ENCODE results near the gene ADAM22.

DNA sequence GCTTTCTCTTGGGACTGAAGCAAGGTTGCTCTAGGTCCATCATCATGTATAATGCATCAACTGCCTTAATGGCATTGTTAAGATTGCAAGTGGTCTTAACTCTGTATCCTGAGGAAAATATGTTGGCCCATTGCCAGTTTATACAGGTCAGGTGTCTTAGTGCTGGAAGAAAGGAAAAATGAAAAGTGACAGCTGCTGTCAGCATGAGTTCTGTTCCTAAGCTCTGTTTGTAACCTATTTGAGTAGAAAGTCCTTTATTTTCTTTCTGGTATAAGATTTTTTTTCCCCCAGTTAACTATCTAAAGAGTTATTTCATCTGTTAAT is 158.6 kb downstream of the ADAM22 start:
- TF ChIP-seq, protein P1, sequence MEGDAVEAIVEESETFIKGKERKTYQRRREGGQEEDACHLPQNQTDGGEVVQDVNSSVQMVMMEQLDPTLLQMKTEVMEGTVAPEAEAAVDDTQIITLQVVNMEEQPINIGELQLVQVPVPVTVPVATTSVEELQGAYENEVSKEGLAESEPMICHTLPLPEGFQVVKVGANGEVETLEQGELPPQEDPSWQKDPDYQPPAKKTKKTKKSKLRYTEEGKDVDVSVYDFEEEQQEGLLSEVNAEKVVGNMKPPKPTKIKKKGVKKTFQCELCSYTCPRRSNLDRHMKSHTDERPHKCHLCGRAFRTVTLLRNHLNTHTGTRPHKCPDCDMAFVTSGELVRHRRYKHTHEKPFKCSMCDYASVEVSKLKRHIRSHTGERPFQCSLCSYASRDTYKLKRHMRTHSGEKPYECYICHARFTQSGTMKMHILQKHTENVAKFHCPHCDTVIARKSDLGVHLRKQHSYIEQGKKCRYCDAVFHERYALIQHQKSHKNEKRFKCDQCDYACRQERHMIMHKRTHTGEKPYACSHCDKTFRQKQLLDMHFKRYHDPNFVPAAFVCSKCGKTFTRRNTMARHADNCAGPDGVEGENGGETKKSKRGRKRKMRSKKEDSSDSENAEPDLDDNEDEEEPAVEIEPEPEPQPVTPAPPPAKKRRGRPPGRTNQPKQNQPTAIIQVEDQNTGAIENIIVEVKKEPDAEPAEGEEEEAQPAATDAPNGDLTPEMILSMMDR (IDR thresholded peaks at IDR 0.05 in 2 of 3, conservative IDR thresholded peaks at IDR 0.05 in 1 of 3; ENCODE audit: control insufficient read depth in 2 of 3, extremely low read depth in 1 of 3, insufficient read depth in 1 of 3, low read depth in 3 of 3, low read length in 3 of 3), result no peak
- TF ChIP-seq, protein P2, sequence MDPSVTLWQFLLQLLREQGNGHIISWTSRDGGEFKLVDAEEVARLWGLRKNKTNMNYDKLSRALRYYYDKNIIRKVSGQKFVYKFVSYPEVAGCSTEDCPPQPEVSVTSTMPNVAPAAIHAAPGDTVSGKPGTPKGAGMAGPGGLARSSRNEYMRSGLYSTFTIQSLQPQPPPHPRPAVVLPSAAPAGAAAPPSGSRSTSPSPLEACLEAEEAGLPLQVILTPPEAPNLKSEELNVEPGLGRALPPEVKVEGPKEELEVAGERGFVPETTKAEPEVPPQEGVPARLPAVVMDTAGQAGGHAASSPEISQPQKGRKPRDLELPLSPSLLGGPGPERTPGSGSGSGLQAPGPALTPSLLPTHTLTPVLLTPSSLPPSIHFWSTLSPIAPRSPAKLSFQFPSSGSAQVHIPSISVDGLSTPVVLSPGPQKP (IDR thresholded peaks at IDR 0.05; ENCODE audit: low read depth, low read length), result no peak
- TF ChIP-seq POLR2A (IDR thresholded peaks at IDR 0.05; ENCODE audit: low read depth, low read length) (no peak), IKZF1 (conservative IDR thresholded peaks at IDR 0.05) (no peak), SREBF2 (IDR thresholded peaks at IDR 0.05; ENCODE audit: low read length) (no peak), STAT1 (conservative IDR thresholded peaks at IDR 0.05) (no peak), IKZF2 (IDR thresholded peaks at IDR 0.05) (no peak), CHD2 (IDR thresholded peaks at IDR 0.05; ENCODE audit: borderline replicate concordance, low read depth, low read length) (no peak), RB1 (IDR thresholded peaks at IDR 0.05; ENCODE audit: borderline replicate concordance) (no peak)
- TF ChIP-seq, protein P3, sequence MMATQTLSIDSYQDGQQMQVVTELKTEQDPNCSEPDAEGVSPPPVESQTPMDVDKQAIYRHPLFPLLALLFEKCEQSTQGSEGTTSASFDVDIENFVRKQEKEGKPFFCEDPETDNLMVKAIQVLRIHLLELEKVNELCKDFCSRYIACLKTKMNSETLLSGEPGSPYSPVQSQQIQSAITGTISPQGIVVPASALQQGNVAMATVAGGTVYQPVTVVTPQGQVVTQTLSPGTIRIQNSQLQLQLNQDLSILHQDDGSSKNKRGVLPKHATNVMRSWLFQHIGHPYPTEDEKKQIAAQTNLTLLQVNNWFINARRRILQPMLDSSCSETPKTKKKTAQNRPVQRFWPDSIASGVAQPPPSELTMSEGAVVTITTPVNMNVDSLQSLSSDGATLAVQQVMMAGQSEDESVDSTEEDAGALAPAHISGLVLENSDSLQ (IDR thresholded peaks at IDR 0.05), result no peak
- TF ChIP-seq, protein P4, sequence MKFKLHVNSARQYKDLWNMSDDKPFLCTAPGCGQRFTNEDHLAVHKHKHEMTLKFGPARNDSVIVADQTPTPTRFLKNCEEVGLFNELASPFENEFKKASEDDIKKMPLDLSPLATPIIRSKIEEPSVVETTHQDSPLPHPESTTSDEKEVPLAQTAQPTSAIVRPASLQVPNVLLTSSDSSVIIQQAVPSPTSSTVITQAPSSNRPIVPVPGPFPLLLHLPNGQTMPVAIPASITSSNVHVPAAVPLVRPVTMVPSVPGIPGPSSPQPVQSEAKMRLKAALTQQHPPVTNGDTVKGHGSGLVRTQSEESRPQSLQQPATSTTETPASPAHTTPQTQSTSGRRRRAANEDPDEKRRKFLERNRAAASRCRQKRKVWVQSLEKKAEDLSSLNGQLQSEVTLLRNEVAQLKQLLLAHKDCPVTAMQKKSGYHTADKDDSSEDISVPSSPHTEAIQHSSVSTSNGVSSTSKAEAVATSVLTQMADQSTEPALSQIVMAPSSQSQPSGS (IDR thresholded peaks at IDR 0.05; ENCODE audit: low read length), result no peak
- TF ChIP-seq, protein P5, sequence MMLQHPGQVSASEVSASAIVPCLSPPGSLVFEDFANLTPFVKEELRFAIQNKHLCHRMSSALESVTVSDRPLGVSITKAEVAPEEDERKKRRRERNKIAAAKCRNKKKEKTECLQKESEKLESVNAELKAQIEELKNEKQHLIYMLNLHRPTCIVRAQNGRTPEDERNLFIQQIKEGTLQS (IDR thresholded peaks at IDR 0.05; ENCODE audit: borderline replicate concordance, extremely low read depth, low read depth, low read length), result no peak

All from GM12878 (cell line).